Right ventricle myocardium inferior (tissue), 1 donor: ENCODE results near the gene NOL4L. TPM values are rescaled to one million over a fixed set of nuclear protein-coding genes. Genes with fewer than 3 reads are reported as not detected.

Source experiments
- ATAC-seq: fragments of 200-7000 bp; cut with Tn5 transposase; one replicate; pipeline ENCODE4 v1.9.1; 2020; ENCODE audit warnings: mild to moderate bottlenecking, moderate library complexity
- DNase-seq: peaks from one replicate; pipeline ENCODE4 v3.0.0; 2021; ENCODE audit errors: missing footprints
- intact Hi-C: fragments of 100-400 bp; cut with DNase I; formaldehyde crosslinking; loops from one replicate; pipeline ENCODE4 v1.11.0; 2022
- total RNA-seq: library from RNA; stranded (reverse); fragmentation: NEBNext Ultra II Directional; extraction: Animal tissue kit (Norgen Biotek cat#: 25700); gene quantifications from one replicate; pipeline ENCODE4 v1.2.1, GENCODE V29; 2021
- donor health status: DM: no; HTN: yes; CAD: no; lungs with severe emphysema.

NOL4L gene
- total RNA-seq, 1 donor from 2014 or later = 4.3 TPM

GRCh38 chr20:32520927-32521203 is 64.3 kb downstream of the NOL4L start:
- intact Hi-C loops = loop anchor here (1.0 kb wide), 1 partner anchor 132 kb away; no protein-coding TSS in a partner anchor
- ATAC-seq (no peak), DNase-seq (no peak)

- intact Hi-C loops = no loop called here
- DNase-seq = no peak
- no peak for ATAC-seq
These were observed 65.8 kb downstream of the NOL4L start for GRCh38 chr20:32519381-32519730.

- ATAC-seq = no peak
- intact Hi-C loops = no loop called here
- no peak for DNase-seq
These were observed 66.3 kb downstream of the NOL4L start for GRCh38 chr20:32518593-32519380.

GRCh38 chr20:32517914-32518592 is 67.1 kb downstream of the NOL4L start:
- intact Hi-C loops = no loop called here
- no peak for ATAC-seq
- DNase-seq = no peak

- intact Hi-C loops = no loop called here
- no peak for DNase-seq
- ATAC-seq = no peak
These were observed 67.6 kb downstream of the NOL4L start for GRCh38 chr20:32517518-32517873.

GRCh38 chr20:32516583-32517517 is 68.3 kb downstream of the NOL4L start:
- intact Hi-C loops = no loop called here
- ATAC-seq = peak; percentile 9
- DNase-seq = no peak

GRCh38 chr20:32515631-32516101 is 69.5 kb downstream of the NOL4L start:
- DNase-seq (no peak), ATAC-seq (no peak)
- intact Hi-C loops = no loop called here

- intact Hi-C loops = no loop called here
- ATAC-seq = no peak
- DNase-seq = no peak
These were observed 70.4 kb downstream of the NOL4L start for GRCh38 chr20:32514760-32515159.

- no peak for DNase-seq
- no peak for ATAC-seq
- intact Hi-C loops = no loop called here
These were observed 71.9 kb downstream of the NOL4L start for GRCh38 chr20:32513031-32513866.

- no peak for ATAC-seq
- intact Hi-C loops = no loop called here
- DNase-seq = no peak
These were observed 73.1 kb downstream of the NOL4L start for GRCh38 chr20:32512047-32512385.

- no peak for DNase-seq
- intact Hi-C loops = no loop called here
- ATAC-seq = no peak
These were observed 73.6 kb downstream of the NOL4L start for GRCh38 chr20:32511358-32512046.

- no peak for DNase-seq
- ATAC-seq = peak; percentile 5
- intact Hi-C loops = no loop called here
These were observed 74.4 kb downstream of the NOL4L start for GRCh38 chr20:32510601-32511357.

- intact Hi-C loops = no loop called here
- DNase-seq (no peak), ATAC-seq (peak; percentile 23)
These were observed 75.0 kb downstream of the NOL4L start for GRCh38 chr20:32510120-32510600.

- DNase-seq (no peak), ATAC-seq (no peak)
- intact Hi-C loops = no loop called here
These were observed 75.5 kb downstream of the NOL4L start for GRCh38 chr20:32509639-32510066.

GRCh38 chr20:32508775-32509119 is 76.4 kb downstream of the NOL4L start:
- DNase-seq (no peak), ATAC-seq (no peak)
- intact Hi-C loops = no loop called here

GRCh38 chr20:32507998-32508774 is 76.9 kb downstream of the NOL4L start:
- no peak for ATAC-seq
- intact Hi-C loops = no loop called here
- DNase-seq = no peak

GRCh38 chr20:32506721-32507120 is 78.4 kb downstream of the NOL4L start:
- intact Hi-C loops = no loop called here
- no peak for ATAC-seq

More at GRCh38 chr20:32506721-32507120, 78.4 kb downstream of the NOL4L start:
- DNase-seq = no peak
